Stimulated activated CD4-positive, alpha-beta T cell treated with anti-CD3 and anti-CD28 coated beads, Interleukin-4, amount 100 ng/mL, for 48 hours (primary cell): ENCODE measurements around the gene SSU72.

Experiments
- DNase-seq, 2 donors: peaks; one replicate each; pipeline ENCODE4 v3.0.0-alpha.2; 2020; ENCODE audit warnings: low read depth in 2 of 2

Gene SSU72

GRCh38 chr1:1610796-1611195, 36.1 kb upstream of the SSU72 start:
- DNase-seq: no peak

GRCh38 chr1:1609822-1610485, 35.3 kb upstream of the SSU72 start:
- no peak for DNase-seq

- DNase-seq: no peak
Observed at GRCh38 chr1:1606232-1606631, 31.6 kb upstream of the SSU72 start.

GRCh38 chr1:1605724-1606123, 31.1 kb upstream of the SSU72 start:
- DNase-seq: no peak

- no peak for DNase-seq
Observed at GRCh38 chr1:1605034-1605591, 30.4 kb upstream of the SSU72 start.

GRCh38 chr1:1604374-1605033, 29.8 kb upstream of the SSU72 start:
- no peak for DNase-seq

- DNase-seq: no peak
Observed at GRCh38 chr1:1603671-1604373, 29.2 kb upstream of the SSU72 start.

GRCh38 chr1:1602968-1603506, 28.4 kb upstream of the SSU72 start:
- DNase-seq: no peak

- DNase-seq: no peak
Observed at GRCh38 chr1:1602304-1602967, 27.8 kb upstream of the SSU72 start.

- DNase-seq: no peak
Observed at GRCh38 chr1:1601564-1602303, 27.1 kb upstream of the SSU72 start.

- no peak for DNase-seq
Observed at GRCh38 chr1:1600861-1601563, 26.3 kb upstream of the SSU72 start.

- DNase-seq: no peak
Observed at GRCh38 chr1:1599935-1600860, 25.5 kb upstream of the SSU72 start, which contains the start of gene FNDC10. Gene FNDC10 (minus strand): TSS chr1:1600135. CDS start chr1:1600015, 120 bp downstream.

GRCh38 chr1:1599030-1599934, 24.6 kb upstream of the SSU72 start:
- peak in 1 of 2 donors; percentile 23 for DNase-seq

- DNase-seq: no peak
Observed at GRCh38 chr1:1598720-1599029, 24.0 kb upstream of the SSU72 start.

- no peak for DNase-seq
Observed at GRCh38 chr1:1598051-1598719, 23.5 kb upstream of the SSU72 start.

- DNase-seq: no peak
Observed at GRCh38 chr1:1597275-1597930, 22.7 kb upstream of the SSU72 start.
